Subcutaneous preadipocyte (primary cell): ENCODE measurements around the gene HSFX2. TPM values are rescaled to one million over a fixed set of nuclear protein-coding genes. Genes with fewer than 3 reads are reported as not detected.

Experiments used
- total RNA-seq: library from RNA; depleted of rRNA; stranded (reverse); fragments of >200 nt; gene quantifications from 2 replicates; pipeline ENCODE4 v1.2.3, GENCODE V29; 2012

The HSFX2 gene, protein sequence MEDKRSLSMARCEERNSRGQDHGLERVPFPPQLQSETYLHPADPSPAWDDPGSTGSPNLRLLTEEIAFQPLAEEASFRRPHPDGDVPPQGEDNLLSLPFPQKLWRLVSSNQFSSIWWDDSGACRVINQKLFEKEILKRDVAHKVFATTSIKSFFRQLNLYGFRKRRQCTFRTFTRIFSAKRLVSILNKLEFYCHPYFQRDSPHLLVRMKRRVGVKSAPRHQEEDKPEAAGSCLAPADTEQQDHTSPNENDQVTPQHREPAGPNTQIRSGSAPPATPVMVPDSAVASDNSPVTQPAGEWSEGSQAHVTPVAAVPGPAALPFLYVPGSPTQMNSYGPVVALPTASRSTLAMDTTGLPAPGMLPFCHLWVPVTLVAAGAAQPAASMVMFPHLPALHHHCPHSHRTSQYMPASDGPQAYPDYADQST
- total RNA-seq: not detected in 2 replicates

DNA sequence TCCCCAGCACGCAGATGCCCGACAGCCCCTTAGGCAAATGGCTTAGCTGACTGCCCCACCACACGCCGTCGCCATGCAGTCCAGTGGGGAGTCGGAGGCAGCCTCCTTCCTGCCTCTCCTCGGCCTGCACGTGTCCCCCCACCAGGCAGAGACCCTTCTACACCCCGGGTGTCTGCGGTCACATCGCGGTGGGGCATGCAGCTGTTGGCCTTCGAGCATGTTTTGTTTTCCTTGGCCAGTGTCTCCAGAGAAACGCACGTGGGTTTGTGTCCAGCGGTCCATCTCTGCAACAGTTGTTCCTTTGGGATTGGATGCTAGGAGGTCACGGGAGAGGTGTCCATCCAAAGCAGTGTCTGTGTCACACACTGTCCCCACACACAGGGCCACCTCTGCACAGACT is at the start of gene HSFX2:
HSFX2 (minus strand) TSS at position 101 of the 400 bp plus-strand sequence. CDS start 614 bp downstream, outside the sequence.

DNA sequence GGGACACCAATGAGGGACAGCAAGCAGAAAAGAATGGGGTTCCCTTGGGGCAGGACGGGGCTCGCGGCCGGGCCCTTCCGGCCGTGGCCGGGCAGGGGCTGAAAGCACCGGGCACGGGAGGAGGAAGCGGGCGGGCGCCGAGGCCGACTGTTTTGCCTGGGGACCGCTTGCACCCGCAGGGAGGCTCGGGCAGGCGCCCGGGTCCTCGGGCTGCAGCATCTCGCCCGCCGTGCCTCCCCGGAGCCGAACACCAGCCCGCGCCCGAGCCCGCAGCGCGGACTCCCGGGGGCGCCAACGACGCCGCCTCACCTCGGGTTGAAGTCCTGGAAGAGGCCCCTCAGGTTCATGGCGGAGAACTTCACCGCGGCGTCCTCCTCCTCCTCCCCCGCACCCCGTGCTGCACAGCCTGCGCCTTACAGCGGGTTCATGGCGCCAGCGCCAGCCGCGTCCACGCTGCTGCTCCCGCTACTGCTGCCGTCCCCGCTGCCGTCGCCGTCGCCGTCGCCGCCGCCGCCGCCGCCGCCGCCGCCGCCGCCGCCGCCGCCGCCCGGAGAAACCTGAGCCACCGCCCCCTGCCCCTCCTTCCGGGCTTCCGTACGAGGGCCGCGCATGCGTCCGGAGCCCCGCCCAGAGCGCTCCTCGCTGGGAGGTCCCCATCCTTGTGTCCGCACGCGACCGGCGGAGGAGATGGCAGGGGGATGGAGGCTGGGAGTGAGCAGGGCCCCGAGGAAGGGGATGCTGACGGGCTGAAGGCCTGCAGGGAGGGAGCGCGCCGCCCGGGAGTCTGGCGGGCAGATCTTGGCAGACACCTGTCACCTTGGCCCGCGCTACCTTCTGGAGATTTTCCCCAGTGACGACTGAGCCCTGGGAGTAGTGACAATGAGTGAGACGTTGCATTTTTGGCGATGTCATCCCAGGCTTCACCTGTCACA is 36.4 kb upstream of the HSFX2 start, which contains the start of gene TMEM185A:
TMEM185A (minus strand) TSS at position 559 of the 932 bp plus-strand sequence; CDS start at position 347, 212 bp downstream.

DNA sequence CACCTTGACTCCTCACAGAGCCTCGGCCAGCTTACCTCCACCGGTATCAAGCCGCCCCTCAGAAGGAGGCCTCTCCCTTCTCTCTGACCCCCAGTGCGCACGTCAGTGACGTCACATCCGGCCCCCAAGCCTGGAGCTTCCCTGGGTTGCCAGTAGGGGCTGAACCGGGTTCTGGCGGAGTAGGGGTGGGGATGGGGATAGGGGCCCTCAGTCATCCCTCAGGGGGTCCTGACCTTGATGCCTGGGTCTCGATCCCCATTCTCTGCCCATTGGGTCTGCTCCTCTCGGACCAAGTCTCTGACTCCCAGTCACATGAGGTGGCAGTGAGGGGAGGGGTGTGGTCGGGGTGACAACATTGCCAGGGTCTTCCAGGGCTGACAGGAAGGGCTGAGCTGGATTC is 7.8 kb downstream of the HSFX2 start, which contains the start of gene MAGEA9B:
MAGEA9B (minus strand) TSS at position 101 of the 400 bp plus-strand sequence. CDS start 4,280 bp downstream, outside the sequence.

DNA sequence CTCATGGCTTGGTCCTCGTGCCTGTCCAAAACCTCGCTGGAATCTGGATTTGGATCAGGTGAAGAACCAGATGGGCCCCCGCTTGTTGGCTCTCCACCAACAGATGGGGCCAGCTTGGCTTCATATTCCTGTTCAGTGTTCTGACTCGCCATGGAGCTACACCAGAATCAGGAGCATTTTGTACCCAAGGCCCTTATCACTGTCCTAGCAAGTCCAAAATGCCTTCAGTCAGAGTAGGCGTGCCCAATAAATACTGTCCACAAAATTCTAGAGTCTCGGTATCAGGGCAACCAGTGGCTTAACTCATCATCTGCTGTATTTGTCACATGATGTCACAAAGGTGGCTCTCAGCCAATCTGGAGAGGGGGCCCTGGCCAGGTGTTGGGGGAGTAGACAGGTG is 45.4 kb downstream of the HSFX2 start, which contains the start of gene HSFX3:
HSFX3 (minus strand) TSS at position 224 of the 400 bp plus-strand sequence; CDS start at position 152, 72 bp downstream.

Other genes starting within 250 kb of the HSFX2 start
- 22.8 and 34.2 TPM in 2 replicates for gene IDS, start 90.0 kb downstream of the HSFX2 start, total RNA-seq
- gene EOLA1, start 54.3 kb downstream of the HSFX2 start, total RNA-seq: 10.0 and 11.0 TPM in 2 replicates
- not detected in 2 replicates for gene HSFX3, start 45.4 kb downstream of the HSFX2 start, total RNA-seq
- gene MAGEA9B, start 7.9 kb downstream of the HSFX2 start, total RNA-seq: not detected in 2 replicates
- 11.4 and 12.3 TPM in 2 replicates for gene TMEM185A, start 36.5 kb upstream of the HSFX2 start, total RNA-seq
- not detected in 2 replicates for gene MAGEA11, start 116.7 kb upstream of the HSFX2 start, total RNA-seq
- 0.59 and 0.73 TPM in 2 replicates for gene HSFX1, start 178.8 kb upstream of the HSFX2 start, total RNA-seq
- gene MAGEA9, start 186.6 kb upstream of the HSFX2 start, total RNA-seq: not detected in 2 replicates